ENCODE measurements around the gene PRDM16.

Gene PRDM16

DNA sequence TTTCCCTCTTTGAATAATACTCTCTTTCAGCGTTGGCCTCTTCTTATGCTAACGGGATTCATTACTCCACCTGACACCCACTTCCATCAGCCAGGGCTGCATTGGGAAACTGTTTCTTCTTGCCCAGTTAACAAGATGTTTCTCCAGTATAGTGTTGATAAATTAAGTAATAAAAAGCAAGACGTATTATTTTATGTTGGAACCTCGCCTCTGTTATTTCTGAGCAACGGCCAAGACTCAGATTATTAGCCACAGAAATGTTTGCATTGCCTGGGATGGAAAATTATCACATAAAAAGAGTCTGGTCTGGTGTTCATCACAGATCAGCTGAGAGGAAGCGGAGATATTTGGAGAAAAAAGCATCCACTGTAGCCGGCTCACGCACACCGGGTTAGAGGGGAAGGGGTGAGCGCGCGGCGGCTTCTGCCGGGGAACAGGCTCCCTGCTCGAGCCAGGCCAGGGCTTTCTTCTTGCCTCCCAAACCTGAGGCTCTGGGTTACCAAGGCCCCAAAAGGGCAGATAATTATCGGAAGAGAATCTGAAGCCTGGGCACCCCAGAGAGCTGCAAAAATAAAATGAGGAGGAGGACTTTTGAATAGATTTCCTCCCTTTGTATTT, 189.5 kb downstream of the PRDM16 start:
- TF ChIP-seq ZFX (IDR thresholded peaks at IDR 0.05) = no peak
- TF ChIP-seq, protein P1, sequence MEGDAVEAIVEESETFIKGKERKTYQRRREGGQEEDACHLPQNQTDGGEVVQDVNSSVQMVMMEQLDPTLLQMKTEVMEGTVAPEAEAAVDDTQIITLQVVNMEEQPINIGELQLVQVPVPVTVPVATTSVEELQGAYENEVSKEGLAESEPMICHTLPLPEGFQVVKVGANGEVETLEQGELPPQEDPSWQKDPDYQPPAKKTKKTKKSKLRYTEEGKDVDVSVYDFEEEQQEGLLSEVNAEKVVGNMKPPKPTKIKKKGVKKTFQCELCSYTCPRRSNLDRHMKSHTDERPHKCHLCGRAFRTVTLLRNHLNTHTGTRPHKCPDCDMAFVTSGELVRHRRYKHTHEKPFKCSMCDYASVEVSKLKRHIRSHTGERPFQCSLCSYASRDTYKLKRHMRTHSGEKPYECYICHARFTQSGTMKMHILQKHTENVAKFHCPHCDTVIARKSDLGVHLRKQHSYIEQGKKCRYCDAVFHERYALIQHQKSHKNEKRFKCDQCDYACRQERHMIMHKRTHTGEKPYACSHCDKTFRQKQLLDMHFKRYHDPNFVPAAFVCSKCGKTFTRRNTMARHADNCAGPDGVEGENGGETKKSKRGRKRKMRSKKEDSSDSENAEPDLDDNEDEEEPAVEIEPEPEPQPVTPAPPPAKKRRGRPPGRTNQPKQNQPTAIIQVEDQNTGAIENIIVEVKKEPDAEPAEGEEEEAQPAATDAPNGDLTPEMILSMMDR (conservative IDR thresholded peaks at IDR 0.05) = no peak
- H3K27ac ChIP-seq = no peak overlapping the region

GRCh38 chr1:3259020-3259419, 190.0 kb downstream of the PRDM16 start:
- TF ChIP-seq, protein P1 (conservative IDR thresholded peaks at IDR 0.05) = no peak
- no peak for TF ChIP-seq ZFX (IDR thresholded peaks at IDR 0.05)
- H3K27ac ChIP-seq = no peak overlapping the region

GRCh38 chr1:3261007-3261968, 192.3 kb downstream of the PRDM16 start:
- H3K27ac ChIP-seq = no peak overlapping the region
- TF ChIP-seq, protein P1 (conservative IDR thresholded peaks at IDR 0.05) = no peak
- no peak for TF ChIP-seq ZFX (IDR thresholded peaks at IDR 0.05)

DNA sequence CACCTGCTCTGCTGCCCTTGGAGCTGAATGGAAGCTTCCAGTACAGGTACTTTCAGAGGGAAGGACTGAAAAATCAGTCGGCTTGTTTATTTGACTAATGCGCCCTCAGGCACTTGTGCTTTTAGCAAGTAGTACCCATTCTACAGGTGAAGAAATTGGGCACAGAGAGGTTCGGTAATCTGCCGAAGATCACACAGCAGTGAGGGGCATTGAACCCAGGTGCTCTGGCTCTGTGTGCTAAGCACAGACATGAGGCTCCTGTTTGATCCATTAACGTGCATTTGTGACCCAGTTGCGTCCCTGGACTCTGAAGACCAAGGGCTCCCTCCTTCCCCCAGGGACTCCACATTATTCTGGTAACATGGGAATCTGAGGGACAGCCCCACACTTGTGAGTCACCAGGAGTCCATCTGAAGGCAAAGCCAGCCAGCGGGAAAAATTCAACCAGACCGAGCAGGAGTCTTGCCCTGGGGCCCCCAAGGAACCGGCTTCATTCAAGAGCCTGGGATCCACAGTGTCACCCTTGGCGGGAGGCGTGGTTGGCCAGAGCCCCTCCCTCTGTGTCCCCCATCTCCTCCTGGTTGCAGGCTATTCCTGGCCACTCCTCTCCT, 193.1 kb downstream of the PRDM16 start:
- TF ChIP-seq, protein P1 (conservative IDR thresholded peaks at IDR 0.05) = no peak
- TF ChIP-seq ZFX (IDR thresholded peaks at IDR 0.05) = no peak
- H3K27ac ChIP-seq = no peak overlapping the region

GRCh38 chr1:3262681-3263286, 193.8 kb downstream of the PRDM16 start:
- no peak overlapping the region for H3K27ac ChIP-seq
- TF ChIP-seq, protein P1 (conservative IDR thresholded peaks at IDR 0.05) = no peak
- no peak for TF ChIP-seq ZFX (IDR thresholded peaks at IDR 0.05)

GRCh38 chr1:3263790-3264189, 194.8 kb downstream of the PRDM16 start:
- TF ChIP-seq ZFX (IDR thresholded peaks at IDR 0.05) = no peak
- TF ChIP-seq, protein P1 (conservative IDR thresholded peaks at IDR 0.05) = no peak
- H3K27ac ChIP-seq = no peak overlapping the region

Measured in C4-2B (cell line).